MM.1S (cell line): ENCODE results near the gene KAZALD1.

Experiments used
- EZH2 ChIP-seq: fragments of 300-600 bp; sonication (generic); optimal IDR thresholded peaks from 2 replicates; pipeline ENCODE3; 2017; ENCODE audit warnings: low read depth, mild to moderate bottlenecking, antibody characterized with exemption, low read length, mixed read lengths
- EZH2phosphoT487 ChIP-seq: fragments of 300-600 bp; sonication (generic); IDR thresholded peaks from 2 replicates; pipeline ENCODE4 v1.6.1; 2018; ENCODE audit warnings: antibody characterized with exemption, low read length
- TF ChIP-seq, protein P1 (sequence below): fragments of 300-600 bp; sonication (generic); IDR thresholded peaks from 2 replicates; pipeline ENCODE4 v1.5.1; 2016; ENCODE audit warnings: antibody characterized with exemption, low read length, mixed read lengths

DNA sequence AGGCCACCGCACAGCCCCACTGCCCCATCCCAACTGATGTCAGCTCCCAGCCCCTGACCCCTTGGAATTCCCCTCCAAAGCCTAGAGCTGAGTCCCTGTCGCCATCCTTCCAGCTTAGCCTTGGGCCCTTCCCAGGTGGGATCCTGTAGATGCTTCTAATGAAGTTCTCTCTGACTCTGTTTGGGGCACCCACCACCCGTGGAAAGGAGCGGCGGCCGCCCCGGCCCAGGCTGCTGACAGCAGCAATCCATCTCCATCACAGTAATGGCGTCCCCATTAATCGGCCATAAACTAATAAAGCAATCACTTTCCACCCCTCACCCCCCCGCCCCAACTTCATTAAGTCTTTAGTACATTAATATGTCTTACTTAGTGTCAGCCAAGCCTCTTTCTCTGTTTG lies 25.6 kb downstream of the KAZALD1 start:
- TF ChIP-seq, protein P1, sequence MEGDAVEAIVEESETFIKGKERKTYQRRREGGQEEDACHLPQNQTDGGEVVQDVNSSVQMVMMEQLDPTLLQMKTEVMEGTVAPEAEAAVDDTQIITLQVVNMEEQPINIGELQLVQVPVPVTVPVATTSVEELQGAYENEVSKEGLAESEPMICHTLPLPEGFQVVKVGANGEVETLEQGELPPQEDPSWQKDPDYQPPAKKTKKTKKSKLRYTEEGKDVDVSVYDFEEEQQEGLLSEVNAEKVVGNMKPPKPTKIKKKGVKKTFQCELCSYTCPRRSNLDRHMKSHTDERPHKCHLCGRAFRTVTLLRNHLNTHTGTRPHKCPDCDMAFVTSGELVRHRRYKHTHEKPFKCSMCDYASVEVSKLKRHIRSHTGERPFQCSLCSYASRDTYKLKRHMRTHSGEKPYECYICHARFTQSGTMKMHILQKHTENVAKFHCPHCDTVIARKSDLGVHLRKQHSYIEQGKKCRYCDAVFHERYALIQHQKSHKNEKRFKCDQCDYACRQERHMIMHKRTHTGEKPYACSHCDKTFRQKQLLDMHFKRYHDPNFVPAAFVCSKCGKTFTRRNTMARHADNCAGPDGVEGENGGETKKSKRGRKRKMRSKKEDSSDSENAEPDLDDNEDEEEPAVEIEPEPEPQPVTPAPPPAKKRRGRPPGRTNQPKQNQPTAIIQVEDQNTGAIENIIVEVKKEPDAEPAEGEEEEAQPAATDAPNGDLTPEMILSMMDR = no peak
- TF ChIP-seq EZH2phosphoT487 = no peak
- TF ChIP-seq EZH2 = no peak
